ENCODE measurements around the gene CIDEB.

- TF ChIP-seq CTCF (conservative IDR thresholded peaks at IDR 0.05; ENCODE audit: low read depth, low read length) (no peak; the same call in 1 of the 2 replicates), EZH2 (IDR thresholded peaks at IDR 0.05; ENCODE audit: borderline replicate concordance, low read depth, low read length, poor library complexity, severe bottlenecking) (no peak)
These were observed 756 bp upstream of the CIDEB start for GRCh38 chr14:24308342-24309124.

Data from A673 (cell line).